ENCODE measurements around the gene SPEM3.

The SPEM3 gene

DNA sequence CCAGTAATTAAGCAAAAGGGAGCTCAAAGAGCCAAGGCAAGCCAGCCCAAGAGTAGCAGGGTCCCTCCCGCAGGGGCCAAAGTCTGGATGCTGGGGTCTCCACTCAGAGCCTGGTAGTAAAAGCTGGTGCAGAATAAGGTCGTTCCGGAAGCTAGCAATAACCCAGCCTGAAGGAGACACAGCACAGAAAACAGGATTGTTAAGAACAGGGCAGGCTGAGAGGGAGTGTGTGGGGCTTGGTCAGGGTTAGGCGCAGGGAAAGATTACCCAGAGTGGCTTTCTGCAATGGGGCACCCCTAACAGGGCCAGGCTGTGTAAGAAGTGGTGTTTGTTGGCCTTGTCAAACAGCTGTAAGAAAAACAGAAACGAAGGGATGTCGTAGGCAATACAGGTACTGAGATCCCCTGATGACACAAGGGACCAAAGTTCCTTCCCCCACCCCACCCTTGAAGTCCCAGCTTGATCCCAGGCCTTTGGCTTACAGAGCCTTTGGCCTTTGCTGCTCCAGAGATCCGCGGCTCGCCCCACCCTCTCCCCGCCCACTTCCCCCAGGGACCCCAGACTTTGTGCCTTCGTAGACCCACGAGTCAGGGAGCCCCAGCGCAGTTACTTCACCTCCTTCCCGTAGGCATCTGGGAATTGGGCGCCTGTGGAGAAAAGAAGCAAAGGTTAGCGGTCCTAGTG is 25.5 kb upstream of the SPEM3 start:
- POLR2A ChIA-PET: interaction anchor here (0.6 to 2.3 kb wide), 9 partner anchors 9 to 483 kb away, joined by 3 to 10 read pairs (median 6); partner anchors contain the start of genes MPDU1, PLSCR3 and POLR2A
- TF ChIP-seq, protein P1, sequence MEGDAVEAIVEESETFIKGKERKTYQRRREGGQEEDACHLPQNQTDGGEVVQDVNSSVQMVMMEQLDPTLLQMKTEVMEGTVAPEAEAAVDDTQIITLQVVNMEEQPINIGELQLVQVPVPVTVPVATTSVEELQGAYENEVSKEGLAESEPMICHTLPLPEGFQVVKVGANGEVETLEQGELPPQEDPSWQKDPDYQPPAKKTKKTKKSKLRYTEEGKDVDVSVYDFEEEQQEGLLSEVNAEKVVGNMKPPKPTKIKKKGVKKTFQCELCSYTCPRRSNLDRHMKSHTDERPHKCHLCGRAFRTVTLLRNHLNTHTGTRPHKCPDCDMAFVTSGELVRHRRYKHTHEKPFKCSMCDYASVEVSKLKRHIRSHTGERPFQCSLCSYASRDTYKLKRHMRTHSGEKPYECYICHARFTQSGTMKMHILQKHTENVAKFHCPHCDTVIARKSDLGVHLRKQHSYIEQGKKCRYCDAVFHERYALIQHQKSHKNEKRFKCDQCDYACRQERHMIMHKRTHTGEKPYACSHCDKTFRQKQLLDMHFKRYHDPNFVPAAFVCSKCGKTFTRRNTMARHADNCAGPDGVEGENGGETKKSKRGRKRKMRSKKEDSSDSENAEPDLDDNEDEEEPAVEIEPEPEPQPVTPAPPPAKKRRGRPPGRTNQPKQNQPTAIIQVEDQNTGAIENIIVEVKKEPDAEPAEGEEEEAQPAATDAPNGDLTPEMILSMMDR (IDR thresholded peaks at IDR 0.05; ENCODE audit: control extremely low read depth, extremely low read depth, low read depth, missing control alignments): no peak
- CTCF ChIA-PET: interaction anchor here (0.8 to 2.1 kb wide), 10 partner anchors 9 to 186 kb away, joined by 3 to 10 read pairs (median 3); partner anchors contain the start of genes PLSCR3, SOX15, TMEM102 and TMEM95
- no peak for DNase-seq (ENCODE audit: extremely low spot score)

DNA sequence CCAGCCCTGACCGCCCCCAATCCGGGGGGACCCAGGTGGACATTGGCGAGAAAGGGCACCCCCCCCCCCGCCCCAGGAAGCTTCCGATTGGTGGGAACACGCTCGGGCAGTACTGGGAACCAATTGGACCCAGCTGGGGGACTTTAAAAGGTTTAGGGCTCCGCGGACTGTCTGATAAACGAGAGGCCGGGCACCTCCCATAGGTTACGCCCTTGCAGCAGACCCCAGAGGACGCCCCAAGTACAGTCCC is 25.0 kb upstream of the SPEM3 start:
- ChIA-PET CTCF (interaction anchor here (0.8 to 2.1 kb wide), 7 partner anchors 9 to 186 kb away, joined by 3 to 10 read pairs (median 4); partner anchors contain the start of genes PLSCR3, SOX15 and TMEM95), POLR2A (interaction anchor here (0.6 to 2.3 kb wide), 15 partner anchors 9 to 482 kb away, joined by 3 to 10 read pairs (median 4); partner anchors contain the start of genes CD68, GPS2, MPDU1 and PLSCR3)
- no peak for DNase-seq (ENCODE audit: extremely low spot score)
- TF ChIP-seq, protein P1 (IDR thresholded peaks at IDR 0.05; ENCODE audit: control extremely low read depth, extremely low read depth, low read depth, missing control alignments): no peak

DNA sequence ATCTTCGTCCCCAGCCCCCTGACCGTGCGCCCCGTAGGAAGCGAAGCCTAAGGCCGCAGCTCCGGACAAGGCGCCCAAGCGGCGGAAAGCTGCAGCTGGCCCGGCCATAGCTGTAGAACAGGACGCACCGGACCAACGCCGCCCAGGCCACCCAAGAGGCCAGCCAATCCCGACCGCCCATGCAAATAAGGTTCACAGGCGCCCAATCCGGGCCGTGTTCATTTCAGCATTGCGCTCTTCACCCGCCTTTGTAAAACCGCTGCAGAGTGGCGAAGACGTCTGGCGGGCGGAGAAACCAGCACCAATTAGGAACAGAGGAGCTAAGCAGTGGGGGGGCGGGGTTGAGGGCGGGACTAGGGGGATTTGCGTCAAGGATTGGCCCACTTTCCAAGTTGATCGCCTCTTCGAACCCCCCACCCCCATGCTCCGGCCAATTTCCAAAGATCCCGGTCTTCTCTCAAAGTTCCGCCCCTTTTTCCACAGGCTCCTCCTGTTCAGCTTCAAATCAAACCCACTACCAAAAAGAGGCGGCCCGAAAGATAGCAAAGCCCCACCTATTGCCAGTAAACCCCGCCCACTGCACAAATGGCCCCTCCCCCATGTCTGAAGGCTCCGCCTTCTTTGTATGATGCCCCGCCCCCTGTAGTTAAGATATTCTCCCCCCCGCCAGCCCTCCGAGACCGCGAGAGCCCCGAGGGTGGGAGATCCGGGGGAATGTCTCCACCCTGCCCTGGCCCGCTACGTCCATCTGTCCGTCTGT is 24.5 kb upstream of the SPEM3 start, which contains the start of gene TMEM256:
Gene TMEM256, minus strand, starts transcription at position 121 of the 760 bp plus-strand sequence. Its CDS starts 13 bp downstream, at position 108.
- CTCF ChIA-PET: interaction anchor here (0.8 to 2.1 kb wide), 7 partner anchors 10 to 208 kb away, joined by 3 to 10 read pairs (median 4); partner anchors contain the start of genes PLSCR3, SOX15 and TMEM95
- POLR2A ChIA-PET: interaction anchor here (0.6 to 2.3 kb wide), 15 partner anchors 10 to 482 kb away, joined by 3 to 10 read pairs (median 4); partner anchors contain the start of genes CD68, GPS2, MPDU1 and PLSCR3
- peak; percentile 97 for DNase-seq (ENCODE audit: extremely low spot score)
- TF ChIP-seq, protein P1 (IDR thresholded peaks at IDR 0.05; ENCODE audit: control extremely low read depth, extremely low read depth, low read depth, missing control alignments): no peak

DNA sequence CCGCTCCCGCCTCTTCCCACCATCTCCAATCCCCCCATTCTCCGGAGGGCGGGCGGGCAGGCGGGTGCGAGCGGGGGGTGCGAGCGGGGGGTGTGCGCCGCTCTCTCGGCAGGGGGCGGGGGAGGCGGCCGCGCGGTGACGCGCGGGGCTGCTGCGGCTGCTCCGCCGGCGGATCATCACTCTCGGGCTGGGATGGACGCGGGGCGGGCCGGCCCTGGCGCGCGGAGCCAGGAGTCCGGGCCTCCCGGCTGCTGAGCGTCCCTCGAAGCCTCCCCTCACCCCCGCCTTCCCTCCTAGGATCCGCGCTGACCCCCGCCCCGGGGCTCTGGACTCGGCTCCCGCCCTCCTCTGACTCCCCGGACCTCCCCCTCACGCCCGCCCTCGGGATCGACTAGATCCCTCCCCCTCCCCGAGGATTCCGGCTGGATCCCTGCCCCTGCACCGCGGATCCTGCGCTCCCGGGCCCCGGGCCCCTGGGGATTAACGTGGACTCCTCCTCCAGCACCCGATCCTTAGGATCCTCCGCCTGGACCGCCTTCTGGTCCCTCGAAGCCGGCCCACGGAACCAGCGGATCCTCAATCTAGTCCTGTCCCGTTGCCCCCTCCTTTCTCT is 23.8 kb upstream of the SPEM3 start:
- DNase-seq (ENCODE audit: extremely low spot score): no peak
- TF ChIP-seq, protein P1 (IDR thresholded peaks at IDR 0.05; ENCODE audit: control extremely low read depth, extremely low read depth, low read depth, missing control alignments): no peak
- CTCF ChIA-PET: interaction anchor here (0.8 to 2.8 kb wide), 4 partner anchors 10 to 207 kb away, joined by 3 to 10 read pairs (median 7); partner anchors contain the start of genes PLSCR3 and TMEM95
- POLR2A ChIA-PET: interaction anchor here (0.7 to 2.3 kb wide), 12 partner anchors 11 to 481 kb away, joined by 3 to 10 read pairs (median 4); partner anchors contain the start of genes CD68, PLSCR3, POLR2A and TMEM102

DNA sequence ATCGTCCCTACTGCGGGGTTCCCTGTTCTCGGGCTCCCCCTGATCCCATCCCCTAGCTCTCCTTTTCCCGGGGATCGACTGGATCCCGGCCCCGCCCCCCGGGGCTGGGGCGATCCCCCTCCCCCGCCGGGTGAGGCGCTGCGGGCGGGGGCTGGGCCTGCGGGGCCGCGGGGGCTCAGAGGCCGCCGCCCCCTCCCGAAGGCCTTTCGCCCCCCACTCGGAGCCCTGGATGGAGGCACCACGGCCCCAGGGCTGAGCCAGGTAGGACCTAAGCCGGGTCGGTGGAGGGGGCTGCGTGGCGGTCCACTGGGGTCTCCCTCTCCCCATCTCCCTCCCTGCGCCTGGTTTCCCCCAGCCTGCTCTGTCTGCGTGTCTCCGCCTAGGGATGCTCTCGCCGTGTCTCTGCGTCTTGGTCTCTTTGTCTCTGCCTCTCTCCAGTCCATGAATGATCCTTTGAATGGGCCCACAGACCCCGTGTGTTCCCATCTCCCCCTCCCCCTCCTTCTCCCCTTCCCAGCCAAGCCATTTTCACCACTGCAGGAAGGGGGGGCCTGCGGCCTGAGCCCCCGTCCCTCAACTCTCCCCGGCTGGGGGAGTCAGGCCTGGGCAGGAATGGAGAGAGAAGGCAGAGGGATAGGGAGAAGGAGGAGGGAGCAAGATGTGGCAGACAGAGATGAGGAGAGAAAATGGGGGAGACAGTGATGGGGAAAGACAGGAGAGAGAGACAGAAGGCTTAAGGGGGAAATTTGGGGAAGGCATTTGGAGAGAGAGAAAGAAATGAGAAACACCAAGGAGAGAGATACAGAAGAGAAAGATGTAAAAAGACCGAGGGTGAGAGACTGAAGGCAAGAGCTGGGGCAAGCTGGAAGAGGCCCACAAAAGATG is 23.1 kb upstream of the SPEM3 start:
- ChIA-PET CTCF (interaction anchor here (0.9 to 2.8 kb wide), 3 partner anchors 8 to 155 kb away, joined by 4 to 10 read pairs (median 5); no protein-coding TSS in a partner anchor), POLR2A (interaction anchor here (1.0 kb wide), 1 partner anchor 79 kb away, joined by 3 read pairs; the partner anchor contains the start of gene POLR2A)
- TF ChIP-seq, protein P1 (IDR thresholded peaks at IDR 0.05; ENCODE audit: control extremely low read depth, extremely low read depth, low read depth, missing control alignments): no peak

More for the DNA sequence above, 23.1 kb upstream of the SPEM3 start:
- no peak for DNase-seq (ENCODE audit: extremely low spot score)

Measured in GM10248 (cell line).